Mesenteric fat pad (tissue), 1 donor: ENCODE data around the gene PDE10A. TPM values are rescaled to one million over a fixed set of nuclear protein-coding genes. Genes with fewer than 3 reads are reported as not detected.
"Not testable (repeated sequence)": the region's sequence is repeated elsewhere in the genome, so short reads cannot be mapped to it uniquely, and the experiment has no call there.

Experiments
- DNase-seq: peaks from one replicate; pipeline ENCODE4 v3.0.0-alpha.2; 2020; ENCODE audit warnings: low spot score
- total RNA-seq: library from RNA; stranded (reverse); fragmentation: NEBNext Ultra II Directional; extraction: Animal tissue kit (Norgen Biotek cat#: 25700); gene quantifications from one replicate; pipeline ENCODE4 v1.2.1, GENCODE V29; 2021
- donor health status: DM: yes; HTN: yes; CAD: no.

PDE10A gene
- total RNA-seq, 1 donor from 2014 or later = 15.6 TPM

DNA sequence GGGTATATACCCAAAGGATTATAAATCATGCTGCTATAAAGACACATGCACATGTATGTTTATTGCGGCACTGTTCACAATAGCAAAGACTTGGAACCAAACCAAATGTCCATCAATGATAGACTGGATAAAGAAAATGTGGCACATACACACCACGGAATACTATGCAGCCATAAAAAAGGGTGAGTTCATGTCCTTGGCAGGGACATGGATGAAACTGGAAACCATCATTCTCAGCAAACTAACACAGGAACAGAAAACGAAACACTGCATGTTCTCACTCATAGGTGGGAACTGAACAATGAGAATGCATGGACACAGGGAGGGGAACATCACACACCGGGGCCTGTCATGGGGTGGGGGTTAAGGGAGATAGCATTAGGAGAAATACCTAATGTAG lies 70.1 kb downstream of the PDE10A start:
- DNase-seq = not testable (repeated sequence)

DNA sequence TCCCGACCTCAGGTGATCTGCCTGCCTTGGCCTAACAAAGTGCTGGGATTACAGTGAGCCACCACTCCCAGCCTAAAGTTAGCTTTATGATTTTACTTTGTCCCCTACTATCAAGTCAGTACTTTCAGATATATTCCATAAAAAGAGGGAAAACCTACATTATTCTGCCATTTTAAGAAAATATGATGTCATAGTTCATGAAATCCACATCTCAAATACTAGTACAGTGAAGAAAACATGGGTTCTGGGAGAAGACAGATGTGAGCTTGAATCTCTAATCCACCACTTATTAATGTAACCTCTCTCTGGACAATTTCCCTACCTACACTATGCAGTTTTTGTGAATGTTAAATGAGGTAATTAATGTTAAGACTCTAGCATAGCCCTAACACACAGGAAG lies 74.5 kb downstream of the PDE10A start:
- no peak for DNase-seq

DNA sequence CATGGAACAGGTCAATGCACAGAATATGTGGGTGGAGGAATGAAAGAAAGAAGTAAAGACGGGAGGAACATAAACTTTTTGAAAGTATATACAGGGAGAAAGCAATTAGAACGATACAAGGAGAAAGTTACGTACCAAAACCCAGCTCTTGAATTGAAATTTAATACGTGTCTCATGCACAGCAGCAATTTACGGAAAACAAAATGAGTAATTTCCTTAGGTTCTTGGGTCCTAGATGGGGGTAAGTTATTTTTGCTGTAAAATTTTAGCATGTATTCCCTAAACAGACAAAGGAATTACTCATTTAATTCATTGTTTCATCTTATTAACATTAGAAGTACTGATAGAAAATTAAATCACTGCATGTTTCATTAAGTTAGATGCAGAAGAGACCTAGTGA lies 75.8 kb downstream of the PDE10A start:
- no peak for DNase-seq

DNA sequence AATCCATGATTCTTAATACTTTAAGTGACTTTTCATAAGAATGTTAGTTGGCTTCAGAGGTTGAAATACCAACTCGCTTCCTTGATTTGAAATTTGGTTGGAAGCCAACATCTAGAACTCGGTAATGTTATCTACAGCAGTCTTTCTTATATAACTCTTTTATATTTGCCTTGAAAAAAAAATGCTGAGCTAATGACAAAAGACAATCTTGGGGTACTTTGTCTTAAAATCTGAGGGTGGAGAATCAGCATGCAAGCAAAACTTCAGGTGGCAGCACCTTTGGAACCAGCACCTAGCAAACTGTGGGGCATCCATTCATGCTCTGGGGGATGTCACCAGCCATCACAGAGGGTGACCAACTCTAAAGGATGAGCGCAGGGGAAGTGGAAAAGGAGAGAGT lies 76.3 kb downstream of the PDE10A start:
- no peak for DNase-seq

DNA sequence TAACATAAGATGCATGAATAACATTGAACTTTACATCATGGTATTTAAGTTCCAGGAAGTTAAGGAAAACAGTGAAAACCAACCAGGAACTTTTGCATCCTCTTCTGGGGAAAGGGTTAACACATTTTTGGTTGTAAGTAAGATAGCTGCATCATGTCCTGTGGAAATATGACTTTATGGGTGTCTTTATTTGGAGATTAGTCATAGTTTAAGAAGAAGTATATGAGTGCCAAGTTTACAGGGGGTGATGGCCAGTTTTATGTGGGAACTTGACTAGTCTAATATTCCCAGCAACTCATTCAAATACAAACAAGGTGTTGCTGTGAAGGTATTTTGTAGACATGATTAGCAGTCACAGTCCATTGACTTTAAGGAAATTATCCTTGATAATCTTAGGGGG lies 78.0 kb downstream of the PDE10A start:
- no peak for DNase-seq

DNA sequence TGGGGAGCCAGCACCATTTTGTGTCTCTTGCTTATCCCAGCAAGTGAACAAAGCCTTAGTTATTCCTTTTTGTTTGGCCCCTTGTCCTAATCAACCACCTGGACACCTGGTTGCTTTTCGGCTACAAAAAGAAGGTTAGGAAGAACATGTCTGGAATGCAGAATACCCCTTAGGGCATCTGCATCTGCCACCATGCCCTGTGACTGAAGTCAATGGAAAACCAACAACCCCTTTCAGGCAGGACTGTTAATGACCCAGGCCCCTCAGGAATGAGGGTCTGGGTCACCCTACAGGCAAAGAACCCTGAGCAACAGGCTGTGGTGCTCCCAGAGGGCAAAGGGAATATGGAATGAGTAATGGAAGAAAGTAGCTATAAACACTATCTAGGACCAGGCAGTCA lies 78.5 kb downstream of the PDE10A start:
- no peak for DNase-seq

DNA sequence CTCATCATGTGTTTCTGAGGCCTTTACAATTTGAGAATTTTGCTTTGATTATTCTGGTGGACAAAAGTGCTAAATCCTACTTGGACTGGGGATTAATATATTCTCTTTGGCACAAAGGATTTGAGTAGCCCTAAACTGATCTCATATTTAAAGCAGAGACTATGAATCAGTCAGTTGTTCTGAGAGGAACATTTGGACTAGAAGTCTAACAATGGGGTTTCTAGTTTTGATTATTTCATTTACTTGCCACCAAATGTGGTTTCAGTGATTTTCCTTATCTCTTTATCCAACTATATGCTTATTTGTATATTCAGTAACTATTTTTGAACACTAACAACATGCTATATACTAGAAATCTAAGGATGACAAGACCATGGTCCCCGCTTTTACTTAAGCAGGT lies 81.4 kb downstream of the PDE10A start:
- DNase-seq = no peak

DNA sequence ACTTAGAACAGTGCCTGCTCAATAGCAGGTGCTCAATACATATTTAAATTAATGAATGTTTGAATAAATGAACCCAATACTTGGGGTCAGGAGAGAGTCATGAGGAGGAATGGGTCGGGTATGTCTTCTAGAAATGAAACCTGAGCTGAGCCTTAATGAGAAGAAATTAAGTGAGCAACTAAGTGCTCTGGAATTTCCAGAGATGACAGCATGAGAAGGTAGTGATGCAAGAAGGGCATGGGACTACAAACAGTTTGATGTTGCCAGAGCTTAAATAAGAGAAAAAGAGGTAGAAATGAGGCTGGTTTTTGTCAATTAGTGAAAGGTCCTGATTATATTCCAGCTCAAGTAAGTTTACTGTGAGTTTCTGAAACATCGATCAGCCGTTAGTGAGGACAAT lies 82.9 kb downstream of the PDE10A start:
- DNase-seq = no peak

DNA sequence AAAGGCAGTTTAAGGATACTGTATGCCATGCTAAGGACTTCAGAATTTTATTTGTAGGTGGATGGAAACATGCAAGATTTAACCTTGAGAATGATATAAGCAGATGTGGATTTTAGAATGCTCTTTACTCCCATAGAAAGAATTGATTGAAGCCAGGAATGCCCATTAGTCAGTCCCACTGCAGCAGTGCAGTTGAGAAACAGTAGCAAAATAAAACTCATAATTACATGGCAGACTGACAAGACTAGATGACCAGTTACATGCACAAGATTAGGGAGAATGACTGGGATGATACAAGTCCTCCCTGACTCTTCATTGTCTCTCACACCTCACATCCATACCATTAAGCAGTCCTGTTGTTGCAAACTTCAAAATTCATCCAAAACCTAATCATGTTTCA lies 83.9 kb downstream of the PDE10A start:
- DNase-seq = no peak

DNA sequence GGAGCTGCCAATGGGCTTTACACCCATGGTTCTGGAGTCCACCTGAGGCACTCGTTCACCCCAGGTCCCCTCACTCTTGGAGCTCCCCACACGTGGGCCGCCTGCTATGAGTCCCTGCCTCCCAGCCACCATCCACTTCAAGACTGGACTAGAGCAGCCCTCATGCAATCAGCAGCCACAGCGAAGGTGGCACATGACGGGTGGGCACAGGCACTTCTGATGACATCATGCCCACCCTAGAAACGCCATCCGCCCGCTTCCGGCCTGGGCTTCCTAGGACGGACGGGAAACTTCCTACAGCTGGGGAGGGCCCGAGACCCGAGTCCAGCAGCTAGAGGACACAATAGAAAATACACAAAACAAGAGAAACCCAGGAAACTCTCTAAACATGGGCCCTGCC lies 85.5 kb downstream of the PDE10A start:
- no peak for DNase-seq

DNA sequence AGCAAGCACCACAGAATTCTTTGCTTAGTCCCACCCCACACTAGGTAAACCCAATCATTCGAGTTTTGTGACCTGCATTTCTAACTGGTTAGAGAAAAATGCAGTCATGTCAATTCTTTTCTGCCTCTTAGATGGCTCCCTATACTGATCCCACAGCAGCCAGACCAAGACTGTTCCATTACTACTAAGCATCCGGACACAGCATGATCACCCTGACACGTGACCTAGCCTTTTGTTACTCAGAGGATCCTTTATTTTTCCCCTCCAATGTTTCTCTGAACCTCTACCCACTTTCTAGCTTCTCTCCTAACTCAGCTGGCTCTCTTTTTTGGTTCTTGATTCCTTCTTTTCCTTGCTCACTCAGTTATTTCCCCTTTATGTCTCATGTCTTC lies 87.9 kb downstream of the PDE10A start:
- no peak for DNase-seq

DNA sequence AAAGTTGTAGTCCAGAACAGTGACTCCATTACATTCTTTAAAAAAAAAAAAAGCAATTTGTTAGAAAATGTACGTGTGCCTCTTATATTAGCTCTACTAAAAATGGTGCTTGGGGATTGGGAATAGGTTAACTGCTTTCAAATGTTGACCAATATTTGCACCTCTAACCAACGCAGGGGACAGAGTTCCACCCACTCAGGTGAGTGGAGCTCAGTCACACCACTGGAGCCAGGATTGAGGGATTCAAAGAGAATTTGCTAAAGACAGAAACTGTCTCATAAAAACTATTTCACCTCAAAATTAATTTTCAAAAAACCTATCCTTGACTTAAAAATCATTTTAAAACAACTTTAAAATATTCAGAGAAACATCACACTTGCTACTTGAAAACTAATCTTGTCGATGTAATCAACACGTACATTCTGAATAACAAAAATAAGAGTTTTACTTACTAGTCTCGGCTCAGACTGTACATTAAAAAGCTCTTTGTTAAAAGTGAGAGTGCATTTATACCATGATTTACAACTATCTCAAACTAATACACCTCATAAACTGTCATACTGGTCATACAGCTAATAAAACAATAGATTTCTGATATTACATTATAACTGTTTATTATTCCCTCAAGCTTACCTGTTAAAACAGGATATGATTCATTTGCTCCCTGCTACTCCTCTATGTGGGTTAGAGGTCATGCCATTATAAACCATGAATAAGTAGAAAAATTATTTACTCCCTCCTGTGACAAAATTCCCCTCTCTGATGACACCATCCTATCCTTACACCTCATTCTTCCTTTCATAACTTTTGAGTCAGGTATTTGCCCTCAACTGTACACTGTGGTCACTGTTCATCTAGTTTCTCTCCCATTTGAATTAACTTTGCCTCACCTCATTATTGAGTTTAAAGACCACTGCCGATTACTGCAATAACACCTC lies 88.6 kb downstream of the PDE10A start:
- DNase-seq = no peak

DNA sequence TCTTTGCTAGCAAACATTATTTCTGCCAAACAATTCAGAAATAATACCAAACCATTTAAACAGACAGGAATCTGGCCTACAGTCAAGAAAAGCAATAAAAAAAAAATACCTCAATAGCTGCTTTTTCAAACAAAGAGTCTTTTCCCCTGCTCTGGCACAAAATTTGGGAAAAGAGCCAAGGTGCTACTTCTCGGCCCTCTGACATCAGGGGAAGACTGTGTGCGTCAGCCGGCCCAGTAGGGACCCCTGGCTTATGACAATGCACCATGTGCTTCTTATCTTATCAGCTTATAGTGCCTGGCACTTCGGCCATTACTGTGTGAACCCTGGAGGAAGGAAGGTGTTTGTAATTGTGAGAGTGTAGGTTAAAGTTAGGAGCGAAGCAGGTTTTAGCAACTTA lies 89.4 kb downstream of the PDE10A start:
- no peak for DNase-seq

DNA sequence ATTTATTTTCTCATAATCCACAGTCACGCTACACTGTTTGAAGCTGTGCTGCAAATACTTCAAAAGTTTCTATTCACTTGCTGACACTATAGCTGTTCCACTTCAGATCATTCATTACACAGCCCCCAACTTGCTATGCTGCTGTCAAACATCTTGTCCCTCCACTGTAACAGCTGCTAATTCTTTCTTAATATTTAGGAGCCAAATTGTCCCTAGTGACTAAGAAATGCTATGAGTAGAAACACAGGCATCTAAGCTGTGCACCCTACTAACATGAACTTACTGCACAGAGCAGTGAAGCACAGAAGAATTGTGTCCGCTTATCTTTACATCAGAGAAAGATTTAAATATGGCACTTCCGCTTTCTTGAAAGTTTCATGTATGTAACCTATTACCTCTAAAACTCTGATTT lies 91.3 kb downstream of the PDE10A start:
- no peak for DNase-seq

DNA sequence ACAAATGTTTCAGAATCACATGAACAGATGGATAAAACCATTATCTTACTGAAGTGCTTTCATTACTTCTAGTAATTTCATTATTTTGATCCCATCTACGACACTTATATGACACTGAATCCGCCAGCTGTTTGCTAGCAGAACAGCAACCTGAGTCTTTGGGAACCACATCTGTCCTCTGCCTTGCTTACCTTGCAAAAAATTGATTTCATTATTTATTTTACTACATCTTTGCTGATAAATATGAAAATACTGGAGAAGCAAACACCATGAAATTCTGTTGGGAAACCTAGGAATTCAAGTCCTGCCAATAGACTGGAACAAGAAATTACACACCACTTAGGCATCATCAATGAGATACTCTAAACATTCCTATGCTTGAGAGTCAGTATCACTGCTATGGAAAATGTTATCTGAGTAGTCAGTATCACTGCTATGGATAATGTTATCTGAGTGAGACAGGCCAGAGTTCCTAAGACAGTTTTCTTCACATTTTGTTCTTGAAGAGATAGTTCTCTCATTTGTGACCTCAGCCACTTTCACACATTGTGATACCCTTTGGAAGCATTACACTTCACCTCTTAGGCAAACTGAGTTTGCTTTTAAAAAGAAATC lies 91.9 kb downstream of the PDE10A start:
- DNase-seq = no peak

DNA sequence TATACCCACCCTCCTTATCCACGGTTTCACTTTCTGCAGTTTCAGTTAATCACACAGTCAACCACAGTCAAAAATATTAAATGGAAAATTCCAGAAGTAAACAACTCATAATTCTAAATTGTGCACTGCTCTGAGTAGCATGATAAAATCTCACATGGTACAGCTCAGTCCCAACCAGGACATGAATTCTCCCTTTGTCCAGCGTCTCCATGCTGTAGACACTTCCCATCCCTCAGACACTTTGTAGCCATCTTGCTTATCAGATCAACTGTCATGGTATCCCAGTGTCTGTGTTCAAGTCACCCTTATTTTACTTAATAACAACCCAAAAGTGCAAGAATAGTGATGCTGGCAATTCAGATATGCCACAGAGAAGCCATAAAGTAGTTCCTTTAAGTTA lies 94.7 kb downstream of the PDE10A start:
- no peak for DNase-seq

DNA sequence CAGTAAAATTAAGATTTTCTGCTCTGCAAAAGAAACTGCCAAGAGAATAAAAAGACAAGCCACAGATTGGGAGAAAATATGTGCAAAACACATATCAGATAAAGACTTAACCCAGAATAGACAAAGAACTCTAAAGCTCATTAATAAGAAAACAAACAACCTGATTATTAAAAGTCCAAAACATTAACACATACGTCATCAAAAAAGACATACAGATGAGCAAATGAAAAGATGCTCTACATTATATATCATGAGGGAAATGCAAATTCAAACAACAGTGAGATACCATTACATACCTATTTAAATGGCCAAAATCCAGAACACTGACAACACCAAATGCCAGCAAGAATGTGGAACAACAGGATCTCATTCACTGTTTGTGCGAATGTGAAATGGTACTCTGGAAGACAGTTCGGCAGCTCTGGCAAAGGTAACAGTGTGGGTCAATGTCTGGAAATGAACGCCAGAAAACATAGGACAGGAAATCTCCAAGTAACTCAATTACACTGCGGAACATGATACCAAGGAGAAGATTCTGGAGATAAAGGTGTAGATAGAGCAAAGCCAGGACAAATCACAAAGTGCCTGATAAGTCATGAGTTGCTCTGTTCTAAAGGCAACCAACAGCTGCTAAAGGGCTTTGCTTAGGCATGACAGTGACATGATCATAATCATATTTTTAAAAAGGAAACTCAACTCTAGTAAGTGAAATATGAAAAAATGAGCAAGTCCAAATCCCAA lies 96.8 kb downstream of the PDE10A start:
- no peak for DNase-seq

DNA sequence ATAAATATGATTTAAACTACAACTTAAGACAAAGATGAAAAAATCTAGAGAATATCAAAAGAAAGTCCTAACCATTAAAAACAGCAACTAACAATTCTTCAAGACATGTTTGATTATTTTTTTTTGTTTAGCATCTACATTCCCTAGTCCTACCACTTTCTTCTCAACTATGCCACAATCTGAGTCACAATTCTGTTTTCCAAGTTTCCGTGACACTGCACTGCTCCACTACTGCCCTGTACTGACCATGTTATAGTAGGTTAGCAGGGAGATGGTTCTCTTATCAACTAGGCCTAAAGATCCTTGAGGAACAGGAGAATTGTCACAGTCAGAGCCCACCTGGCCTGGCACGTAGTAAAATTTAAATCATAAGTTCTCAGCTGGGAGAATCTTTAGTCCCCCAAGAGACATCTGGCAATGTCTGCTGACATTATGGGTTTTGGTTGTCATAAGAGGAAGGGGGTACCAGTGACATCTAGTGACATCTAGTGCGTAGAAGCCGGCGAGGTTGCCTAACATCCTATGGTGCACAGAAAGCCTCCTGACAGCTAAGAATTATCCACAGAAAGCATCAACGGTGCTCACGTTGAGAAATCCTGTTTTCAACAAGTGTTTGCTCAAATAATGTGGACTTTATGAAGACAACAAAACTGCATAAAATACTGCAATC lies 100.5 kb downstream of the PDE10A start:
- no peak for DNase-seq

DNA sequence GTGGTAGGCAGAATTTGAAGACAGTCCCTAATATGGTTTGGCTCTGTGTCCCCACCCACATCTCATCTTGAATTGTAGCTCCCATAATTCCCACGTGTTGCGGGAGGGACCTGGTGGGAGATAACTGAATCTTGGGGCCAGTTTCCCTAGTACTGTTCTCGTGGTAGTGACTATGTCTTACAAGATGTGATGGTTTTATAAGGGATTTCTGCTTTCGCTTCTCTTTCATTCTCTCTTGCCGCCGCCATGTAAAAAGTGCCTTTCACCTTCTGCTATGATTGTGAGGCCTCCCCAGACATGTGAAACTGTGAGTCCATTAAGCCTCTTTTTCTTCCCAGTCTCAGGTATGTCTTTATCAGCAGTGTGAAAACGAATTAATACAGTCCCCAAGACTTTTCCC lies 103.4 kb downstream of the PDE10A start:
- DNase-seq = no peak

DNA sequence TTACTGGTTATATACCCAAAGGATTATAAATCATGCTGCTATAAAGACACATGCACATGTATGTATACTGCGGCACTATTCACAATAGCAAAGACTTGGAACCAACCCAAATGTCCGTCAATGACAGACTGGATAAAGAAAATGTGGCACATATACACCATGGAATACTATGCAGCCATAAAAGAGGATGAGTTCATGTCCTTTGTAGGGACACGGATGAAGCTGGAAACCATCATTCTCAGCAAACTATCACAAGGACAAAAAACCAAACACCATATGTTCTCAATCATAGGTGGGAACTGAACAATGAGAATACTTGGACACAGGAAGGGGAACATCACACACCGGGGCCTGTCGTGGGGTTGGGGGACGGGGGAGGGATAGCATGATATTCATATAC lies 104.9 kb downstream of the PDE10A start:
- not testable (repeated sequence) for DNase-seq

DNA sequence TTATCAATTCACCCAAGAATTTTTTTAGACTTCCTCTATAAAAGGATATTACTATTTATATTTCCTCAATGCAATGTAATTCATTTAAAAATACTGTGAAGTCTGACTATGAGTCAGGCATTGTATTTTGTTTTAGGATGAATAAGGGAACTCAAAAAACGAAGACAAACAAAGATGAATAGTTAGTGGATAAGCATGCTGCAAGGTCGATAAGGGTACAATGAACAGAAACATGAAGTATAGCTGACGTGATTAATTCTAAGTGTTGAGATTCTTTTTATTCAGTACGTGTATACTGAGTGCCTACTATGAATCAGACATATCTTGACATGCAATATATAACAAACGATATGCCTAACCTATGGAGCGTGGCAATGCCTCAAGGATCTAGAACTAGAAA lies 105.4 kb downstream of the PDE10A start:
- DNase-seq = no peak
